T1000 (cell line): ENCODE data around the gene CNIH2.
"Not testable (repeated sequence)": the region's sequence is repeated elsewhere in the genome, so short reads cannot be mapped to it uniquely, and the experiment has no call there.

Source experiments
- DNase-seq: peaks from one replicate; lab custom pipeline; 2025; ENCODE audit warnings: mixed read lengths; lab: John Stamatoyannopoulos, UW

CNIH2 gene

DNA sequence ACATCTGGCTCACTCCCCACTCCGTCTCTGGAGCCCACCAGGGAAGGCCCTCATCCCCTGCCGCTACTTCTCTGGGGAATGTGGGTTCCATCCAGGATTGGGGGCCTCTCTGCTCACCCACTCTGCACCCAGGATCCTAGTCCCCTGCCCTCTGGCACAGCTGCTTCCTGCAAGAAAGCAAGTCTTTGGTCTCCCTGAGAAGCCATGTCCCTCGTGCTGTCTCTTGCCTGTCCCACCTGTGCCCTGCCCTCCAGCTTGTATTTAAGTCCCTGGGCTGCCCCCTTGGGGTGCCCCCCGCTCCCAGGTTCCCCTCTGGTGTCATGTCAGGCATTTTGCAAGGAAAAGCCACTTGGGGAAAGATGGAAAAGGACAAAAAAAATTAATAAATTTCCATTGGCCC is 911 bp upstream of the CNIH2 start:
- not testable (repeated sequence) for DNase-seq

DNA sequence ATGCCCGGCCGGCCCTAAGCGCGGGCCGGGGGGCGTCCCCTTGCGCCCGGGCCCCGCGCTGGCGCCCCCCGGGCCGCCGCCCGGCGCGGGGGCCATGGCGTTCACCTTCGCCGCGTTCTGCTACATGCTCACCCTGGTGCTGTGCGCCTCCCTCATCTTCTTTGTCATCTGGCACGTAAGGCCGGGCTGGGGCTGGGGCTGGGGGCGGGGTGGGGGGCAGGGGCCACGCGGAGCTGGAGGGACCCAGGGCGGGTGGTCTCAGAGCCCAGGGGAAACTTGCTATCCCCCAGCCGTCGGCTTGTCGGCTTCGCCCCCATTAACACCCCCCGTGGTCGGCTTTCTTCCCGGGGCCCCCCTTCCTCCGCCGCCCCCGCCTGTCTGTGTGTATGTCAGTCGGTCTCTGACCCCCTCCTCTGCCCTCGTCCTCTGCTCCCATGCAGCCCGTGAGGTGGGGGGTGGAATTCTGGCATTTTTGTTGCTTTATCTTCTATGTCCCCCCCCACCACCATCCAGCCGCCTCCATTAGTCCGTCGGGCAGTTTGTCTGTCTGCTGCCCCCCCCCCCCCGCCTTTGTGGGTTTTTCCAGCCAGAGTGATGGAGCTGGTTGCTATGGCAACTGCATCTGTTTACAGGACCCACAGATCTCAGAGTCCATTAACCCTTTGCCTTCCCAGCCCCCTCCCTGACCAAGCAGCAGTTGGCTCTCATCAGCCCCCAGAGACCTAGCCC is 552 bp downstream of the CNIH2 start:
- DNase-seq: no peak

DNA sequence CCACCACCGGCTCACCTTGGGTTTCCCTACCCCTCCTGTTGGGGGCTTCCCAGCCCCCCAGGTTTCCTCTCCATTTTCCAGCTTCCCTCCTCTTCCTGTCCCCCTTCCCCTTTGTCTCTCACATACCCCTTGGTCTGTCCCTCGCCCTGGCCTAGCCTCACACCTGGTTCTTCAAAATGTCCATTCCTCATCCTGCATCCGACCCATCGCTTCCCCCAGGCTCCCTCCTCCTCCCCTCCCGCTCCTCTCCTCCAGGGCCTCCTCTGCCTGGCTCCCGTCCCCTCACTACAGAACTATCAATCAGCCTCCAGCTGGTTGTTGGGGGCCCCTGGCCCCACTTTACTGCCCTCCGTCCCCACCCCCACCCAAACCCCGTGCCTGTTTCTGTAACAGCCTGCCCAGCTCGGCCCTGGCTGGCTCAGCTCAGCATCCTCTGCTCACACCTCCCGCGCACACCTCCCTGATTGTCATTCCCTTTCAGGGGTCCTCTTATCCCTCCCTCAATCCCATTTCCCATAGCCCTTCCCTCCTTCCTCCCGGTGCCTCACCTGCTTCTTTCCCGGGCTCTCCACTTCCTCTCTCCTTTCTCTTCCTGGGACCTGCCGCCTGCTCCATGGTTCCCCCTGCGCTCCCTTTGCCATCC is 1.2 kb downstream of the CNIH2 start:
- DNase-seq: no peak

DNA sequence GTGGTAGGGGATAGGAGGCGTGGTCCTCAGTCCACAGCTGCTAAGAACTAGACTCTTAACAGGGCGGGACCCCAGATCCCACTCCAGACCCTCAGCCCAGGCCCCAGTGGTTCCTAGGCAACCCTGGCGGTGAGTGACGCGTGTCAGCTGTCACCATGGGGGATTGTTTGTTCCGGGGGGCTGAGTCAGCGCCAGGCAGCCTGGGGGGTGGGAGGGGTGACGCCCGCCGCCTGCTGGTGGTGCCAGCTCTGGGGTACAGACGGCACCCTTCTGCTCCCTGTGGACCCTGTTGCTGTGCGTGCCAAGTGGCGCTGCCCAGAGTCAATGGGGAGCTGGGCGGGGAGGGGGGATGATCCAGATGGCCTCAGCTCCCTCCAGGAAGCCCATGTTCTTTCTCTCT is 2.5 kb downstream of the CNIH2 start:
- DNase-seq: no peak

DNA sequence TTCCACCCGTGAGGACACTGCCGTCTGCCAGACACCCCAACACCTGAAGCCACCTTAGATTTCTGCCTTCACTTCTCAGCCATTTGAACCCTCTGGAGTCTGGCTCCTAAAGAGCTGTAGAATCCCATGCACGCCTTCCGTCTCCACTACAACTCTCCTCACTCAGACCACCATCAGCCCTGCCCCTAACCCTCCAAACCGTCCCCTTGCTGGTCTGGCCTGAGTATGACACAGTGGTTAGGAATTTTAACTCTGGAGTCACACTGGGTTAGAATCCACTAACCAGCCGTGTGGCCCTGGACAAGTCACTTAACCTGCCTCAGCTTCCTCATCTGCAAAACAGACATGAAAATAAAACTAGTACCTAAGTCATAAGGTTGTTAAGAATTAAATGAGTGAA is 3.0 kb downstream of the CNIH2 start:
- no peak for DNase-seq

DNA sequence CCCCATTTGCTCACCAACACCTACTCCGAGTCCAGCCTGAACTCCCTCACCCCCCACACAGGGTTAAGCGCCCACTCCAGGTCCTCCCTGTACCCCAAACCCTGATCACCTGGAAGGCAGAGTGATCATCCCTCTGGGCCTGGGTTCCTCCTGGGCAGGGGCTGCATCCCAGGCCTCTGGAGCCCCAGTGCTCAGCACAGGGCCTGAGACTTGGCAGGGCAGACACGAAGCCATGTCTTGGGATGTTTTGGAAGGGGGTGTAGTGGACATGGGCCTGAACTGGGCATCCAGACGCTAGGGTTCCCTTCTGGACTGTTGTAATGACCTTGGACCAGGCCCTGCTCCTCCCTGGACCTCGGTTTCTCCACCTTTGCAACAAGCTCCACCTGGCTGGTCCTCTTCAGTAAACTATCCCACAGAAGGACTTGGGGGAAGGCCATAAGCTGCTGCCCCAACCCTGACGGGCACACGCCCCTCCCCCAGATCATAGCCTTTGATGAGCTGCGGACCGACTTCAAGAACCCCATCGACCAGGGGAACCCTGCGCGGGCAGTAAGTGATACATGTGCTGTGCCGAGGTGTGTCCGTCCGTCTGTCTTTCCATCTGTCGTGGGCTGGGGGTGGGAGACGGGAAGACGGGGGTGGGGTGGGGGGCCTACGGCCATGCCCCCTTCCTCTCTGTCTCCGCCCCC is 3.9 kb downstream of the CNIH2 start:
- DNase-seq: no peak

DNA sequence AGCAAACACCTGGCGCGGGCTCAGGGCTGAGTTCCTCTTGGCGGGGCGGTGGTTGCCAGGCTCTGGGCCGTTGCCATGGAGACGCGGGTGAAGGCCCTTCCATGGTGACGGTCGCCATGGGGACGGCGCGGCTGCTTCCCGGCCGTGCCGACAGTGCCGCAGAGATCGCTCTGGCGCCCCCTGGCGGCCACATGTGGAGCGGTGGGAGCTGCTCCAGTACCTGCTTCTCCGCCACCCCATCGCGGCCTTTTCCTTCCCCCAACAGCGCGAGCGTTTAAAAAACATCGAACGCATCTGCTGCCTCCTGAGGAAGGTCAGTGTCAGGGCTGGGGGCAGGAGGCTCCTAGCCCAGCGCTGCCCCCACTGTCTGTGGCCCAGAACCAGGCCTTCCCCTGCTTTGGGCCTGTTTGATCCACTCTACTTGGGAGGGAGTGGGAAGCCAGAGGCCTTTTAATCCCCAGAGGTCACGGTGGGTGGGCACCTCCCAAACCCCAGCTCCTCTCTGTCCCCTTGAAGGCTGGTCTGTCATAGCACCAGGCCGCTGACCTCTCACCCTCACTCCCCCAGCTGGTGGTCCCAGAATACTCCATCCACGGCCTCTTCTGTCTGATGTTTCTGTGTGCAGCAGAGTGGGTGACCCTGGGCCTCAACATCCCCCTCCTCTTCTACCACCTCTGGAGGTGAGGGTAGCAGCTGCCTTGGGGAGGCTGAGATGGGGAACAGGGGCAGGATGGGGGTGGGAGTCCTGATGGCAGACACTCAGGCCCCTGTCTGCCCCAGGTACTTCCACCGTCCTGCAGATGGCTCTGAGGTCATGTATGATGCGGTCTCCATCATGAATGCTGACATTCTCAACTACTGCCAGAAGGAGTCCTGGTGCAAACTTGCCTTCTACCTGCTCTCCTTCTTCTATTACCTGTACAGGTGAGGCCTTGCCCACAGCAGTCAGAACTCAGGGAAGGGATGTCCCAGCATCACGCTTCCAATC is 4.8 kb downstream of the CNIH2 start:
- peak; percentile 93 for DNase-seq

DNA sequence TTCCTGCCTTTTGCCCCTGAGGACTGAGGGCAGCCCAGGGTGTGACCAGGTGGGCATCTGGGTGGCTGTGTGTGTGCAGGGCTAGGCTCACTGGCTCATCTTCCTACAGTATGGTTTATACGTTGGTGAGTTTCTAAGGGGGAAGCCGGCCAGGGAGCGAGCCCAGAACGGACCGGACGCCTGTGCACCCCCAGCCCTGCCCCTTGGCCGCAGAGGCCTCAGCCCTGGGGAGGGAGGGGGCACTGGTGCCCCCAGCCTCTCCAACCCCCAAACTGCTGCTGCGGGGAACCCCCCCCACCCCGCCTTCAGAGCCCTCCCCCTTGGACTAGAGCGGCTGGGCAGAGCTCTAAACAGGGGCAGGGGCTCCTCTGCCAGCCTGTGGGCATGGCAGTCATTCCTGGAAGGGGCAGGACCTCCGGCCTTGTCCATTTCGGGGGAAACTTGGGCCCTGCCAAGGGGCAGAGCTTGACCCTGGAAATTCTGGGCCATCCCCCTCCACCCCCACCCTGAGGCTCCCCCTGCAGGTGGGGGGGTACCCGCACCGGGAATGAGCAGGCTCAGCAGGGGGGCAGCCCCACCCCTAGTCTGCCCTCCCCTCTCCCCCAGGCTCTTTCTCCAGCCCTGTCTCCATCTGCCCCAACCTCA is 5.6 kb downstream of the CNIH2 start:
- DNase-seq: no peak

DNA sequence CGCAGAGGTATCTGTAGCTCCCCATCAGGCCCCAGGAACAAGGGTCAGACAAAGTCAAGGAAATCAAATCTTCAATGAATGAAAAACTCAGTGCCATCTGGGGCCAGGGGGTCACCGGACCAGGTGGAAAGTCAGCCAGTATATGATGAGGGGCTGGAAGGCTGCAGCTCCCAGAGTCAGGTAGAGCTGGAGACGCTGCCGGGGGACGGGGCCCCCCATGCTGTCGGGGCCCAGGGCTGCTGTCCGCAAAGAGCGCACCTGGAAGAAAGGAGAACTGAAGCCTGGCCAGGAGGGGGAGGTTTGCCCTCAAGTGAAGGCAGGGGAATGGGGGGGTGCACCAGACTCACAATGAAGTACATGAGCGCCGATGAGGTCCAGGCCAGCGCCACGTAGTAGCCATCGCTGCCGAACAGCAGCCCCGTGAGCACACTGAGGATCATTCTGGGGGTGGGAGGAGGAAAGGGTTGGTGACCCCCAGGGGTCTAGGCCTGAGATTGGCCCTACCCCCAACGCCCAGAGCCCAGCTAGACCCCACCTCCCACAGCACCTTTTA is 6.6 kb downstream of the CNIH2 start:
- DNase-seq: no peak

DNA sequence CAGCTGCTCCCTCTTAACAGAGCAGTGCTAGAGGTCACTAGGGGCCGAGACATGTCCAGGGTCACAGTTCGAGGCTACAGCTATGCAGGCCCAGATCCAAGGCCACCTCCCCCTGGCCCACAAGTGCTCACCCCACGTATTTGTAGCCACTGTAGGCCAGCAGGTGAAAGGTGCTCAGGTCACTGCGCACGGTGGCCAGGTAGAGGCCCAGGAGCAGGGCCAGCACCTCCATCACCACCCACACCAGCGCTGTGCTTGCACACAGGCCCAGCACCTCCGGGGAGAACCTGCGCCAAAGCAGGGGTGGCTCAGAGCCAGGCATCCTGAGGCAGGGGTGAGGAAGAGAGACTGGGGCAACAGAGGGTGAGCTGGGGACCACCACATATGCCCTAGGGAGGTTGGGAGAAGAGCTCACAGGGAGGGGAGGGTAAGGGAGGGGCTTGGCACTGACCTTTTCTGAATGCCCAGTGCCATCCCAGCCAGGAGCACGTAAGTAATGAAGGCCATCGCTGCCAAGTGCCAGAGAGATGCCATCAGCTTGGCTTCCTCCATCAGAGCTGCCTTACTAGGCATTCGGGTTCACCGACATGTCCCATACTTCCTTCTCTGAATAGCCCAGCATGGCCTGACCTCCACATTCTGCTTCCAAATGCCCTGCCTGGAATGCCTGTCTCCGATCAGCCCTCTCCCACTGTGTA is 7.4 kb downstream of the CNIH2 start:
- DNase-seq: no peak

DNA sequence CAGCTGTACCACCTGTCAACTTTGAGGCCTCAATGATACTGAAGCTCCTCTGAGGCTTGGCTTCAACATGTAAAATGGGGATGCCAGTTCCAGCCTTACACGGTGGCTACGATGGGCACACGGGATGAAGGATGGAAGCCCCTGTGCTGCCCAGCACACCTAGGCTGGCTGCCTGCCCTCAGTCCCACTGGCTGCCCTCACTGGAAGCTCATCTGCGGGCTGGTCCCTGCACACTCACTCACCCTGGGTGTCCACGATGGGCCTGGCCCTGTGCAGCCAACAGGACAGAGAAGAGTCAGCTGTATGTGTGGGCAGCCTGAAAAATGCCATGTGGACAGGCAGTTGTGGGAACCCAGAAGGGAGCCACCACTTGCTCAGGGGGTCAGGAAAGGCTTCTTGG is 8.7 kb downstream of the CNIH2 start:
- no peak for DNase-seq

DNA sequence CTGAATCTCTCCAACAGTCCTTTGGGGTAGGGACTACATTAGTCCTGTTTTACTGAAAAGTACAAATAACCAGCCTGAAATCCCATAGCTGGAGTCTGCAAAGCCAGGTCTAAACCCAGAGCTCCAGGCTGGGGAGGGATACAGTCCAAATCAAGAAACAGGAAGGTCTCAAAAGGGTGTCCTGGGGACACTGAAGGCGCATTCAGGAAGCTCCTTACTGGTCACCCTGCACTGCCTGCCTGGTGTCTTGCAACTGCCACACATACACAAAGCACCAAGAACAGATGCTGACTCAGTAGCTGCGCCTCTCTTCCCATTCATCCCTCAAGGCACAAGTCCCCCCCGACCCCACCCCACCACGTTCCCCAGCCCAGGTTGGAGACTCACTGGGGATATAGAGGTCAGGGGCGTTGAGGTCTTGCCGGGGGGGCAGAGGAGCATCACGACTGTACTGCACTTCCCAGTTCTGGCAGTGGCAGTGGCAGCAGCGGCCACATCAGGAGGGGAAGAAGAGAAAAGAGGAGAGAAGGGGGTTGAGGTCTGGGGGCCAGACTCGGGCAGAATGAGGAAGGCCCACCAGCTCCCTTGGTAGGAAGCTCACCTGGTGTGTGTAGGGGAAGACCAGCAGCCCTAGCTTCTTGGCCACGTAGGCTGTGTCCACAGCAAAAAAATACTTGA is 9.4 kb downstream of the CNIH2 start:
- DNase-seq: no peak

DNA sequence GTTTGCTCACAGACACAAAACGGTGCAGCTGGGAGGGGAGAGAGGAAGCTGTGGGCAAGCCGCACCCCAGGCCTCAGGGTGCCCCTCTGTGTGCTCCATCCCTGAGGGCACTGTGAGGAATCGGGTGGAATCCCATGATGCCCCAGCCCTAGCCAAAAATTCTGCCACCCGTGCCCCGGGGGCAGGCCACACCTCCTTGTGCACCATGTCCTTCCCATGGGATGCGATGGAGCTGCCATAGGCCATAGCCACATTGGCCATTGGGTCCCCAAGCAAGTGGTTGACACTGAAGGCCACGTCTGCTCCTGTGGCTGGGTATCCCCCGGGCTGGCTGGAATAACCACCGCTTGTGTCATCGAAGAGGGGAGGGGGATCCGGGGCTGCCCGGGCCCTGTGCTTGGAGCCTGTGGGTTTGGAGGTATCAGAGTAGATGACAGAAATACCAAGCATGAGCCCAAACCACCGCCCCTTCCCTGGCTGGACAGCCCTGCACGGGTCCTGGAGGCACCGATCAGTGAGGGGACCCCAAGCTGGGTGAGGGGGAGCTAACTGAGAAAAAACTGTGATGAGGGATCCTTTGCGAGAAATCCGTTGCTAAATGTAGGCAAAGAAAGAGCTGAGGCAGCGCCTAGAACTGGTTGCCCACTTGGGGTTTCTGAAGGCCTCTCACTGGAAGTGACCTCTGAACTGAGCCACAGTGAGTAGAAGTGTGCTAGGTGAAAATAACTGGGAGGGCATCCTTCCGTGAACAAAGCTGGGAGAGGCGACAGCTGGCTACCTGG is 10.1 kb downstream of the CNIH2 start:
- DNase-seq: no peak

DNA sequence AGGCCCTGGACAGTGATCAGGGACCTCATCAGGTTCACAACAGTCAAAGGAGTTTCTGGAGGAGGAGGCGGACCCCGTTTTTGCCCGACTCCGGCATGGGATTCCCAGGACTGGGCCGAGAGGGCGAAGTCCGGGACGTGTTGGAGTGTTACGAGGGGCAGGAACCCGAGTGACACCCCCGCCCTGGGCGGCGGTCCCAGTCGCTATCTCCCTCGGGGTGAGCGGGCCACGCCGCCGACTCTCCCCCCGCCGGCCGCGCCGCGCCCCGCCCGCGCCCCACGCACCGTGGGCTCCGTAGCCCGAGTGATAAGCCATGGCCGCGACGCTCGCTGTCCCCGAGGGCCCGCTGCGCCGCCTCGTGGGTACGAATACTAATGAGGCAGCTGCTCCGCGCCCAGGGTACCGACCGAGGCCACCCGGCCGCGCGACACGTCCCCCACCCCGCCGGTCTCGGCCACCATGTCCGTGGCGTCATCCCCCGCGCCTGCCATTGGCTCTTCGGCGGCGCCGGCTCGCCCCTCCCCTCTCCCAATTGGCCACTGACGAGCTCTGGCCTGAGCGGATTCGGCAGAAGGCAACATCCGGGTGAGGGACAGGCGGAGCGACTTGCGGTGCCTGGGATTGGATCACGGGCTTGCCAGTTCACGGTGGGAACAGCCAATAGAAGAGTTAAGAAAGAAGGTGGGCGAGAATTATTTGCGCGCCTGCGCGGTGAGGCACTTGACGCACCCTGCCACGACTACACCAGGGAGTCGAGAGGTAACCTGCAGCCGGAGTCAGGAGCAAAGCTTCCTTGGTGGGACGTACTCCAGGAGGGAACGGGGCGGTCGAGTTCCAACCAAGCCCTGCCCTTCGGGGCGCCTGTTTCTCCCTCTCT is 10.9 kb downstream of the CNIH2 start, which contains the start of gene YIF1A:
TSS of gene YIF1A (minus strand) at position 473 of the 877 bp plus-strand sequence. CDS start at position 315, 158 bp downstream.
- peak; percentile 98 for DNase-seq

DNA sequence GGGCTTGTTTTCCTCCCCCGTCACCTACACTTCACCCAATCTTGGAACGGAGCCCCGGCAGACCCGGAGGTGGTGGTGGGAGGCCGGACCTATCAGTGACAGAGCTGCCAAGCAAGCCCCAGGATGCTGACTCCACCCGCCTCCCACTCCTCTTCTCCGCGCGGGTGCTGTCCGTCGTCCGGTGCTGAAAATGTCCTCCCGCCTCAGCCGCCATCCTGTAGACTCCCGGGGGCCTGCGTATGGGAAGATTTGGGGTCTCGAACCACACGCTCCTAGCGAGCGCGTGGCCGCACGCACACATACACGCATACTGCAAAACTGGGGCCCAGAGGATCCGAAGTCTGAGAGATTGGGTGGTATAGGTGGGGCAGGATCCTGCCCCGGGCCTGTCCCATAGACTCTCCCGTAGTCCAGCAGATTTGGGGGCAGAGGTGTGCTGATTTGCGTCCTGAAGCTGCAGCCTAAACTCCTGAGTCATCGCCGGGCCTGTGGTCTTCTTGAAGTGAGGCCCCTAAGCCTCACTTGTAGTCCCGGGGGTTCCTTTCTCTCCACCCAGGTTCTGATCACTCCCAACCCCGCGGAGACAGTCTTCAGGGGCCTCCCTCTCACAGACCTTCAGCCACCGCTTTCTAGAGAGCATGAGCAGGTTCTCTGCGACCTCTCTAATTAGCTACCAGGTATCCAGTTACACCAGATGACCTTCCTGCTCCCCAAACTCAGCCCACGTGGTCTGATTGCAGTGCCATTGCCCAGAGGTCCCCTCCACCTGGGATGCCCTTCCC is 11.8 kb downstream of the CNIH2 start:
- DNase-seq: peak; percentile 92

DNA sequence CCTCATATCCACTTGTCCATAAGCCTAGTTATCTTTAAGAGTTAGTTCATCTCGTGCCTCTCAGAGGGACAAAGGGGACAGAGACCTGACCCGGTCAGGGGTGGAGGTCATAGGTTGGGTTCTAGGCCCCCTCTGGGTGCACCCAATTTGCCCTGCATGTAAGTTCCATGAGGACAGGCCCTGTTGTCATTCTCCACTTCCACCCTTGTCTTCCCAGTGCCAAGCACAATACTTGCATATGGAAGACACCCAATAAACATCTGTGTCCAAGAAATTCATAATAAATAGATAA is 12.3 kb downstream of the CNIH2 start:
- no peak for DNase-seq

DNA sequence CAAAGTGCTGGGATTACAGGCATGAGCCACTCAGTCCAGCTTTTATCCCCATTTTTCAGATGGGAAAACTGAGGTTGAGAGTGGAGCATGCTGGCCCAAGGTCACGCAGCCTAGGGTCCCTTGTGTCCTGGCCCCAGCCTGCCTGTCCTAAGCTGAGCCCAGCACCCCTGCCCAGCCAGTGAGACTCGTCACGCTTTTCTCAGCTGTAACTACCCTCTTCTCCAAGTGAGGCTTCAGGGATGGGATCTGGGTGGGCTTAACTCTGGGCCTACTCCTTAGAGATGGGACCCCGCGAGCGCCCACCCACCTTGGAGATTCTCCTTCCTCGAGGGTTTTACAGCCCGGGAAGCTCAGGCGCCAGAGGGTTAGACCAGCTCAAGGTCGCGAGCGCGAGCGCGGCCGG is 13.3 kb downstream of the CNIH2 start:
- no peak for DNase-seq
